ENCODE measurements around the gene HERC3. TPM values are rescaled to one million over a fixed set of nuclear protein-coding genes. Genes with fewer than 3 reads are reported as not detected.

HERC3 gene
- total and polyA plus RNA-seq, 2 experiments from 2014 or later: 2.2 to 2.4 TPM

GRCh38 chr4:88735564-88735963 lies 143.3 kb downstream of the HERC3 start:
- Histone ChIP-seq H3K79me2 (replicated peaks; ENCODE audit: insufficient read depth) (no peaks in the 10 kb centered on the region), H3K27ac (ENCODE audit: low read depth) (no peak overlapping the region), H3K9me2 (ENCODE audit: insufficient read depth) (no peaks in the 10 kb centered on the region), H3K36me3 (ENCODE audit: insufficient read depth) (no peaks in the 10 kb centered on the region), H3F3A (replicated peaks; ENCODE audit: low read depth) (no peaks in the 10 kb centered on the region), H3K27me3 (ENCODE audit: insufficient read depth) (no peaks in the 10 kb centered on the region), H3K4me2 (no peak overlapping the region), H3K4me3 (no peak overlapping the region), H3K4me1 (ENCODE audit: insufficient read depth) (peaks cover 30% of the 10 kb centered on the region), H4K20me1 (replicated peaks; ENCODE audit: insufficient read depth) (no peaks in the 10 kb centered on the region), H2AFZ (no peak overlapping the region)
- Mint-ChIP-seq H3K4me1 (peaks cover 35% of the 10 kb centered on the region), H3K36me3 (ENCODE audit: low read depth) (peaks cover 6% of the 10 kb centered on the region; the same call in 2 of the 3 replicates), H3K27me3 (ENCODE audit: insufficient read depth, low read depth, poor library complexity) (peaks cover 6% of the 10 kb centered on the region), H3K27ac (no peak overlapping the region; the same call in 1 of the 2 replicates), H3K4me3 (no peak overlapping the region), H3K9me3 (no peaks in the 10 kb centered on the region; the same call in 2 of the 3 replicates)
- TF ChIP-seq NANOG (IDR thresholded peaks at IDR 0.05; ENCODE audit: borderline replicate concordance) (no peak), ZNF114 (CRISPR knock-in tag; IDR thresholded peaks at IDR 0.05) (no peak), EZH2phosphoT487 (IDR thresholded peaks at IDR 0.05; ENCODE audit: unreplicated experiment) (no peak)
- no peak for ATAC-seq
- no peak for DNase-seq (ENCODE audit: low spot score)

- no peak overlapping the region for H3K4me2 ChIP-seq
- Mint-ChIP-seq H3K36me3 (ENCODE audit: low read depth) (peaks cover 4% of the 10 kb centered on the region; the same call in 1 of the 3 replicates), H3K9me3 (no peaks in the 10 kb centered on the region; the same call in 2 of the 3 replicates), H3K4me1 (peaks cover 35% of the 10 kb centered on the region), H3K27me3 (ENCODE audit: insufficient read depth, low read depth, poor library complexity) (peaks cover 6% of the 10 kb centered on the region), H3K4me3 (no peak overlapping the region), H3K27ac (no peak overlapping the region)
- ATAC-seq (no peak), DNase-seq (ENCODE audit: low spot score) (no peak)
- no peak overlapping the region for H3K27ac ChIP-seq (ENCODE audit: low read depth)
- H2AFZ ChIP-seq: no peak overlapping the region
- H3K27me3 ChIP-seq (ENCODE audit: insufficient read depth): no peaks in the 10 kb centered on the region
- no peaks in the 10 kb centered on the region; the same call in 1 of the 2 replicates for H3K9me2 ChIP-seq (ENCODE audit: insufficient read depth)
- TF ChIP-seq ETS1 (IDR thresholded peaks at IDR 0.05) (no peak), EZH2phosphoT487 (IDR thresholded peaks at IDR 0.05; ENCODE audit: unreplicated experiment) (no peak), CTCF (conservative IDR thresholded peaks at IDR 0.05; ENCODE audit: low read depth in 2 of 2) (no peak), JUNB (IDR thresholded peaks at IDR 0.05; ENCODE audit: unreplicated experiment) (no peak), STAT1 (IDR thresholded peaks at IDR 0.05; ENCODE audit: unreplicated experiment) (no peak), REST (IDR thresholded peaks at IDR 0.05; ENCODE audit: unreplicated experiment) (no peak), ZNF331 (CRISPR knock-in tag; IDR thresholded peaks at IDR 0.05; ENCODE audit: low read depth) (no peak)
- no peak overlapping the region for H3K4me3 ChIP-seq
- H3F3A ChIP-seq (replicated peaks; ENCODE audit: low read depth): no peaks in the 10 kb centered on the region
- H3K36me3 ChIP-seq (ENCODE audit: insufficient read depth): no peaks in the 10 kb centered on the region
- H3K79me2 ChIP-seq (replicated peaks; ENCODE audit: insufficient read depth): no peaks in the 10 kb centered on the region
- peaks cover 30% of the 10 kb centered on the region for H3K4me1 ChIP-seq (ENCODE audit: insufficient read depth)
- no peaks in the 10 kb centered on the region for H4K20me1 ChIP-seq (replicated peaks; ENCODE audit: insufficient read depth)
Observed at GRCh38 chr4:88736264-88736663, 144.0 kb downstream of the HERC3 start.
